Liver (tissue), 9 donors: Measurements from ENCODE around the gene IL11. TPM values are rescaled to one million over a fixed set of nuclear protein-coding genes. Genes with fewer than 3 reads are reported as not detected.
A peak's percentile ranks its signal among the peaks of the same experiment; 100 is the strongest.

ENCODE experiments used
- DNase-seq: peaks from one replicate; pipeline ENCODE4 v3.0.0-alpha.2; 2017; ENCODE audit warnings: low spot score
- H3K27ac ChIP-seq, 2 donors: one replicate each; pipeline ENCODE4 v1.7.0; 2013; ENCODE audit warnings: inconsistent platforms in 2 of 2, low read length in 2 of 2, control low read depth in 1 of 2, low read depth in 1 of 2, mild to moderate bottlenecking in 1 of 2
- H3K27me3 ChIP-seq, 4 donors: one replicate each; pipeline versions ENCODE4 v1.6.1 to v1.7.0; 2013; ENCODE audit warnings: low read length in 3 of 4, inconsistent platforms in 1 of 4, mild to moderate bottlenecking in 1 of 4, moderate library complexity in 1 of 4; ENCODE audit not compliant: control insufficient read depth in 4 of 4, insufficient read depth in 4 of 4
- H3K36me3 ChIP-seq, 4 donors: one replicate each; pipeline versions ENCODE4 v1.6.1 to v1.7.0; 2013; ENCODE audit warnings: low read length in 3 of 4, mild to moderate bottlenecking in 3 of 4, low read depth in 1 of 4, moderate library complexity in 1 of 4; ENCODE audit not compliant: control insufficient read depth in 4 of 4, insufficient read depth in 3 of 4
- H3K4me1 ChIP-seq, 4 donors: one replicate each; pipeline versions ENCODE4 v1.6.1 to v1.7.0; 2013; ENCODE audit warnings: low read length in 3 of 4, mild to moderate bottlenecking in 3 of 4, moderate library complexity in 1 of 4; ENCODE audit not compliant: control insufficient read depth in 4 of 4, insufficient read depth in 4 of 4
- H3K4me3 ChIP-seq, 3 donors: one replicate each; pipeline versions ENCODE4 v1.6.1 to v1.7.0; 2013; ENCODE audit warnings: low read length in 3 of 3, control low read depth in 1 of 3, low read depth in 1 of 3, mild to moderate bottlenecking in 1 of 3
- H3K9ac ChIP-seq, 2 donors: one replicate each; pipeline ENCODE4 v1.7.0; 2013; ENCODE audit warnings: low read length in 2 of 2, mild to moderate bottlenecking in 2 of 2, moderate library complexity in 2 of 2, control low read depth in 1 of 2, low read depth in 1 of 2
- H3K9me3 ChIP-seq, 4 donors: one replicate each; pipeline versions ENCODE4 v1.6.1 to v1.7.0; 2013; ENCODE audit warnings: low read length in 3 of 4; ENCODE audit not compliant: control insufficient read depth in 4 of 4
- ATF3 ChIP-seq: IDR thresholded peaks from 2 replicates; pipeline ENCODE4 v1.6.1; 2016; ENCODE audit warnings: antibody characterized with exemption
- CTCF ChIP-seq: fragments of 150-350 bp; IDR thresholded peaks from 2 replicates; pipeline ENCODE4 v1.5.1; 2017; ENCODE audit warnings: improper control_type of control experiment, low read depth, low read length; ENCODE audit not compliant: missing input control
- EGR1 ChIP-seq, 2 donors: IDR thresholded peaks; 2 replicates each; pipeline ENCODE4 v1.6.1; 2016 to 2018; ENCODE audit warnings: antibody characterized with exemption in 2 of 2, low read depth in 2 of 2
- FOXA1 ChIP-seq: IDR thresholded peaks from 2 replicates; pipeline ENCODE4 v1.6.1; 2016; ENCODE audit warnings: antibody characterized with exemption
- FOXA2 ChIP-seq: IDR thresholded peaks from 2 replicates; pipeline ENCODE4 v1.6.1; 2016; ENCODE audit warnings: antibody characterized with exemption
- GABPA ChIP-seq, 2 donors: IDR thresholded peaks in 1 of 2; conservative IDR thresholded peaks in 1 of 2; 2 replicates each; pipeline ENCODE4 v1.6.1; 2016; ENCODE audit warnings: antibody characterized with exemption in 2 of 2, mild to moderate bottlenecking in 1 of 2, moderate library complexity in 1 of 2
- HNF4A ChIP-seq, 2 donors: conservative IDR thresholded peaks; 2 replicates each; pipeline ENCODE4 v1.6.1; 2016; ENCODE audit warnings: antibody characterized with exemption in 2 of 2, mild to moderate bottlenecking in 2 of 2
- HNF4G ChIP-seq: IDR thresholded peaks from 2 replicates; pipeline ENCODE4 v1.6.1; 2016; ENCODE audit warnings: antibody characterized with exemption
- JUND ChIP-seq, 2 donors: IDR thresholded peaks; 2 replicates each; pipeline ENCODE4 v1.6.1; 2016; ENCODE audit warnings: antibody characterized with exemption in 2 of 2
- MAX ChIP-seq: IDR thresholded peaks from 2 replicates; pipeline ENCODE4 v1.6.1; 2016; ENCODE audit warnings: antibody characterized with exemption
- NR2F2 ChIP-seq: IDR thresholded peaks from 2 replicates; pipeline ENCODE4 v1.6.1; 2016; ENCODE audit warnings: antibody characterized with exemption
- RAD21 ChIP-seq, 2 donors: IDR thresholded peaks; 2 replicates each; pipeline ENCODE4 v1.6.1; 2016; ENCODE audit warnings: antibody characterized with exemption in 2 of 2, mild to moderate bottlenecking in 2 of 2
- REST ChIP-seq: IDR thresholded peaks from 2 replicates; pipeline ENCODE4 v1.6.1; 2016; ENCODE audit warnings: antibody characterized with exemption, mild to moderate bottlenecking
- RXRA ChIP-seq, 2 donors: IDR thresholded peaks; 2 replicates each; pipeline ENCODE4 v1.6.1; 2017 to 2018; ENCODE audit warnings: antibody characterized with exemption in 2 of 2, mild to moderate bottlenecking in 1 of 2
- SP1 ChIP-seq: IDR thresholded peaks from 2 replicates; pipeline ENCODE4 v1.6.1; 2018; ENCODE audit warnings: antibody characterized with exemption, mild to moderate bottlenecking
- TAF1 ChIP-seq: conservative IDR thresholded peaks from 2 replicates; pipeline ENCODE4 v1.6.1; 2016; ENCODE audit warnings: antibody characterized with exemption, mild to moderate bottlenecking
- YY1 ChIP-seq: IDR thresholded peaks from 2 replicates; pipeline ENCODE4 v1.6.1; 2016; ENCODE audit warnings: antibody characterized with exemption, mild to moderate bottlenecking
- ZBTB33 ChIP-seq: IDR thresholded peaks from 2 replicates; pipeline ENCODE4 v1.6.1; 2016; ENCODE audit warnings: antibody characterized with exemption
- WGBS: extraction: QIAGEN DNeasy Blood & Tissue Kit; methylation state at CpG from one replicate; pipeline ENCODE4 v1.1.7; 2013; 5-methylcytosine and 5-hydroxymethylcytosine counted together
- polyA plus RNA-seq, 2 donors: library from polyadenylated mRNA; stranded (reverse) in 1 of 2; unstranded in 1 of 2; fragments of 200-250 nt in 1 of 2; fragments of >200 nt in 1 of 2; fragmentation: Nextera tagmentation in 1 of 2; extraction: Ambion mirVana in 1 of 2; gene quantifications; one replicate each; pipeline versions ENCODE4 v1.2.1 to v1.2.3, GENCODE V29; 2013 to 2015
- total RNA-seq, 2 donors: library from RNA; depleted of rRNA; stranded (reverse); fragments of >200 nt; gene quantifications; one replicate each; pipeline ENCODE4 v1.2.3, GENCODE V29; 2014
- donor health status: healthy.
- donor health status: healthy.
- donor health status: healthy.
- donor health status: healthy.
- donor health status: healthy.

The IL11 gene
- total and polyA plus RNA-seq, 4 donors = not detected

GRCh38 chr19:55321466-55322137, 48.7 kb downstream of the IL11 start (continued):
- TF ChIP-seq CTCF = no peak

- peaks cover 0 to 2% (median 0%) of the 10 kb centered on the region in 4 donors for H3K27me3 ChIP-seq
- WGBS = 87% methylated on average over 8 of the region's 8 CpGs
- DNase-seq = no peak
- no peak overlapping the region for H3K4me3 ChIP-seq
- no peaks in the 10 kb centered on the region for H3K4me1 ChIP-seq
- no peak overlapping the region for H3K9ac ChIP-seq
- H3K27ac ChIP-seq = no peak overlapping the region
- TF ChIP-seq EGR1 (IDR thresholded peaks at IDR 0.05; ENCODE audit: low read depth in 2 of 2) = no peak
- TF ChIP-seq SP1 = no peak
- H3K9me3 ChIP-seq = peaks cover 0 to 4% (median 1%) of the 10 kb centered on the region in 4 donors
- H3K36me3 ChIP-seq = no peaks in the 10 kb centered on the region
Observed at GRCh38 chr19:55320844-55321419, 49.3 kb downstream of the IL11 start.

GRCh38 chr19:55319785-55320184, 50.5 kb downstream of the IL11 start:
- H3K27ac ChIP-seq = no peak overlapping the region
- H3K4me3 ChIP-seq = no peak overlapping the region
- peaks cover 0 to 4% (median 1%) of the 10 kb centered on the region in 4 donors for H3K9me3 ChIP-seq
- H3K36me3 ChIP-seq = no peaks in the 10 kb centered on the region
- H3K9ac ChIP-seq = no peak overlapping the region
- WGBS = 25% methylated on average over 21 of the region's 21 CpGs
- DNase-seq = peak; percentile 60
- peaks cover 0 to 2% (median 0%) of the 10 kb centered on the region in 4 donors for H3K27me3 ChIP-seq
- TF ChIP-seq ZBTB33 = no peak
- no peak for TF ChIP-seq CTCF
- no peak for TF ChIP-seq GABPA (IDR thresholded peaks at IDR 0.05 in 1 of 2, conservative IDR thresholded peaks at IDR 0.05 in 1 of 2)
- TF ChIP-seq YY1 = no peak
- no peak for TF ChIP-seq HNF4G
- no peak for TF ChIP-seq TAF1
- TF ChIP-seq ATF3 = no peak
- TF ChIP-seq SP1 = no peak
- TF ChIP-seq EGR1 (IDR thresholded peaks at IDR 0.05; ENCODE audit: low read depth in 2 of 2) = no peak
- TF ChIP-seq MAX = no peak
- TF ChIP-seq NR2F2 = no peak
- no peak for TF ChIP-seq FOXA1
- TF ChIP-seq FOXA2 = no peak
- no peak for TF ChIP-seq HNF4A (conservative IDR thresholded peaks at IDR 0.05)
- TF ChIP-seq REST = no peak
- TF ChIP-seq JUND (IDR thresholded peaks at IDR 0.05) = no peak
- no peak for TF ChIP-seq RXRA (IDR thresholded peaks at IDR 0.05)
- TF ChIP-seq RAD21 (IDR thresholded peaks at IDR 0.05) = no peak
- no peaks in the 10 kb centered on the region for H3K4me1 ChIP-seq
